Colonic mucosa (tissue), 4 donors: ENCODE data around the gene KCNIP1. TPM values are rescaled to one million over a fixed set of nuclear protein-coding genes. Genes with fewer than 3 reads are reported as not detected.

Source experiments
- DNase-seq: peaks from one replicate; pipeline ENCODE4 v3.0.0-alpha.2; 2020
- H3K27ac ChIP-seq: fragments of 200-600 bp; one replicate; pipeline ENCODE4 v1.8.0; 2021
- H3K27me3 ChIP-seq: fragments of 200-600 bp; one replicate; pipeline ENCODE4 v1.8.0; 2021
- H3K36me3 ChIP-seq: fragments of 200-600 bp; one replicate; pipeline ENCODE4 v1.8.0; 2021
- H3K4me1 ChIP-seq: fragments of 200-600 bp; one replicate; pipeline ENCODE4 v1.8.0; 2021; ENCODE audit warnings: mild to moderate bottlenecking
- H3K4me3 ChIP-seq: fragments of 200-600 bp; one replicate; pipeline ENCODE4 v1.8.0; 2021
- H3K9ac ChIP-seq, 2 donors: one replicate each; pipeline ENCODE4 v1.7.0; 2013; ENCODE audit warnings: control low read depth in 2 of 2, low read depth in 2 of 2, low read length in 2 of 2
- H3K9me3 ChIP-seq: fragments of 200-600 bp; one replicate; pipeline ENCODE4 v1.8.0; 2021
- CTCF ChIP-seq: fragments of 200-600 bp; IDR thresholded peaks from one replicate; pipeline ENCODE4 v1.8.0; 2022; ENCODE audit warnings: antibody characterized with exemption, mild to moderate bottlenecking
- intact Hi-C: fragments of 100-400 bp; cut with DNase I; formaldehyde crosslinking; loops from one replicate; pipeline ENCODE4 v1.14.1; 2022
- total RNA-seq, 2 donors: library from RNA; stranded (reverse); fragmentation: NEBNext Ultra II Directional in 1 of 2; extraction: Animal tissue kit (Norgen Biotek cat#: 25700) in 1 of 2; gene quantifications; one replicate each; pipeline ENCODE4 v1.2.1, GENCODE V29; 2021
- donor health status: healthy.
- donor health status: DM: no; HTN: no; CAD: no.
- donor health status: DM: no; HTN: no; CAD: no.

Gene KCNIP1
- total RNA-seq, 2 donors from 2014 or later: 0.24 to 0.25 TPM

GRCh38 chr5:170732685-170733084 is 228.9 kb downstream of the KCNIP1 start:
- no peaks in the 10 kb centered on the region for H3K36me3 ChIP-seq
- intact Hi-C loops: no loop called here
- H3K27ac ChIP-seq: no peak overlapping the region
- no peaks in the 10 kb centered on the region for H3K9me3 ChIP-seq
- no peak for DNase-seq
- no peak overlapping the region for H3K4me3 ChIP-seq
- no peaks in the 10 kb centered on the region for H3K4me1 ChIP-seq
- H3K27me3 ChIP-seq: no peaks in the 10 kb centered on the region
- no peak overlapping the region for H3K9ac ChIP-seq
- TF ChIP-seq CTCF: no peak

- Histone ChIP-seq H3K36me3 (no peaks in the 10 kb centered on the region), H3K9ac (no peak overlapping the region), H3K4me1 (no peaks in the 10 kb centered on the region), H3K27ac (no peak overlapping the region), H3K4me3 (no peak overlapping the region), H3K27me3 (no peaks in the 10 kb centered on the region), H3K9me3 (no peaks in the 10 kb centered on the region)
- no peak for DNase-seq
- TF ChIP-seq CTCF: no peak
- intact Hi-C loops: no loop called here
Measured at GRCh38 chr5:170736966-170737365, 233.1 kb downstream of the KCNIP1 start.

DNA sequence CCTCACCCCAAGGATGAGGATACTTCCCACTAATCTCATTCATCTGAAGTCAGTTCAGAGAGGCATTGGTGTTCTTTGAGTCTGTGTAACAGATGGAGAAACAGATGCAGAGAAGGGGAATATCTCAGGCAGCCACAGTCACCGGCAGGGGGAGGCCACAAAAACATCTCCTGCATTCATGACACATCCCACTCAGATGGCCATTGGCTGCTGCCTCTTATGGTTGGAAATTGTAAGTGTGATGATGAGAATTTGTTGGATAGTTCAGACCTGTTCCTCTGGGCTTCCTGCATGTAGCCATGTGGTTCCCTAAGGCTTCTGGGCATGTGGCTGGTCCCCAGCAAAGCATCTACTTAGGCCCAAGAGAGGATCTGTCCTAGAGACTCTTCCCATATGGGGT is 233.8 kb downstream of the KCNIP1 start:
- no peak for DNase-seq
- Histone ChIP-seq H3K4me3 (no peak overlapping the region), H3K36me3 (no peaks in the 10 kb centered on the region), H3K9me3 (no peaks in the 10 kb centered on the region), H3K27me3 (no peaks in the 10 kb centered on the region), H3K27ac (no peak overlapping the region), H3K4me1 (no peaks in the 10 kb centered on the region), H3K9ac (peak overlapping the region in 1 of 2 donors; percentile 12)
- intact Hi-C loops: no loop called here
- TF ChIP-seq CTCF: no peak

GRCh38 chr5:170738840-170739239 is 235.0 kb downstream of the KCNIP1 start:
- Histone ChIP-seq H3K4me3 (no peak overlapping the region), H3K9me3 (no peaks in the 10 kb centered on the region), H3K27ac (no peak overlapping the region), H3K4me1 (no peaks in the 10 kb centered on the region), H3K9ac (no peak overlapping the region), H3K27me3 (no peaks in the 10 kb centered on the region), H3K36me3 (no peaks in the 10 kb centered on the region)
- no peak for DNase-seq
- TF ChIP-seq CTCF: no peak
- intact Hi-C loops: no loop called here

- Histone ChIP-seq H3K27me3 (no peaks in the 10 kb centered on the region), H3K4me1 (no peaks in the 10 kb centered on the region), H3K9me3 (no peaks in the 10 kb centered on the region), H3K4me3 (no peak overlapping the region), H3K9ac (no peak overlapping the region), H3K36me3 (no peaks in the 10 kb centered on the region), H3K27ac (no peak overlapping the region)
- TF ChIP-seq CTCF: no peak
- intact Hi-C loops: no loop called here
- DNase-seq: no peak
Measured at GRCh38 chr5:170739446-170739845, 235.6 kb downstream of the KCNIP1 start.
